Keratinocyte (primary cell): ENCODE data around the gene ARID5B. TPM values are rescaled to one million over a fixed set of nuclear protein-coding genes. Genes with fewer than 3 reads are reported as not detected.

Source experiments
- DNase-seq: peaks from one replicate; pipeline ENCODE4 v3.0.0-alpha.2; 2011; ENCODE audit warnings: low read depth, missing footprints, low spot score
- FAIRE-seq: peaks from 2 replicates; lab custom pipeline; 2011; peaks lifted over from hg19 to GRCh38; lab: Jason Lieb, UNC
- H2AFZ ChIP-seq: 2 replicates; pipeline ENCODE4 v1.6.0; 2012; ENCODE audit warnings: low read length, control low read depth, inconsistent platforms; ENCODE audit not compliant: control insufficient read depth
- H3K27ac ChIP-seq: 2 replicates; pipeline ENCODE4 v1.5.1; 2011; ENCODE audit warnings: low read length; ENCODE audit not compliant: control insufficient read depth, insufficient read depth
- H3K27me3 ChIP-seq: 3 replicates; pipeline ENCODE4 v1.6.0; 2011; ENCODE audit warnings: low read length; ENCODE audit not compliant: control insufficient read depth, insufficient read depth; ENCODE audit errors: extremely low read depth
- H3K36me3 ChIP-seq, 2 experiments: 2 replicates in 1 of 2; 3 replicates in 1 of 2; pipeline ENCODE4 v1.5.1; 2011; ENCODE audit warnings: low read length in 2 of 2, mild to moderate bottlenecking in 1 of 2; ENCODE audit not compliant: control insufficient read depth in 2 of 2, insufficient read depth in 2 of 2; ENCODE audit errors: extremely low read depth in 1 of 2
- H3K4me1 ChIP-seq: 3 replicates; pipeline ENCODE4 v1.5.1; 2011; ENCODE audit warnings: low read length; ENCODE audit not compliant: control insufficient read depth, insufficient read depth; ENCODE audit errors: extremely low read depth
- H3K4me2 ChIP-seq: 3 replicates; pipeline ENCODE4 v1.6.0; 2011; ENCODE audit warnings: low read depth, low read length; ENCODE audit not compliant: control insufficient read depth, insufficient read depth; ENCODE audit errors: extremely low read depth
- H3K4me3 ChIP-seq, 3 experiments: fragments of 200-600 bp in 1 of 3; sonication (generic) in 1 of 3; 2 replicates in 2 of 3; 3 replicates in 1 of 3; pipeline ENCODE4 v1.5.1; 2011 to 2016; ENCODE audit warnings: low read length in 3 of 3, mild to moderate bottlenecking in 3 of 3, control low read depth in 2 of 3, inconsistent platforms in 1 of 3, low read depth in 1 of 3, mixed read lengths in 1 of 3, mixed run types in 1 of 3, moderate library complexity in 1 of 3; ENCODE audit not compliant: control insufficient read depth in 2 of 3, insufficient read depth in 2 of 3; ENCODE audit errors: extremely low read depth in 1 of 3
- H3K79me2 ChIP-seq: 2 replicates; pipeline ENCODE4 v1.6.0; 2012; ENCODE audit warnings: low read length; ENCODE audit not compliant: control insufficient read depth, insufficient read depth
- H3K9ac ChIP-seq: 3 replicates; pipeline ENCODE4 v1.6.0; 2011; ENCODE audit warnings: low read length; ENCODE audit not compliant: control insufficient read depth, insufficient read depth; ENCODE audit errors: extremely low read depth
- H3K9me1 ChIP-seq: 3 replicates; pipeline ENCODE4 v1.6.0; 2011; ENCODE audit warnings: low read length; ENCODE audit not compliant: control insufficient read depth, insufficient read depth; ENCODE audit errors: extremely low read depth
- H3K9me3 ChIP-seq: 2 replicates; pipeline ENCODE4 v1.5.1; 2012; ENCODE audit warnings: low read depth, low read length; ENCODE audit not compliant: control insufficient read depth
- H4K20me1 ChIP-seq: 3 replicates; pipeline ENCODE4 v1.6.0; 2011; ENCODE audit warnings: low read length; ENCODE audit not compliant: control insufficient read depth, insufficient read depth; ENCODE audit errors: extremely low read depth
- CTCF ChIP-seq, 3 experiments: IDR thresholded peaks in 1 of 3; conservative IDR thresholded peaks in 1 of 3; optimal IDR thresholded peaks in 1 of 3; 2 replicates in 2 of 3; 3 replicates in 1 of 3; pipeline versions ENCODE3 to v1.5.1; 2011; ENCODE audit warnings: low read length in 3 of 3, mild to moderate bottlenecking in 3 of 3, moderate library complexity in 2 of 3, control low read depth in 1 of 3, inconsistent platforms in 1 of 3; ENCODE audit not compliant: insufficient read depth in 2 of 3; ENCODE audit errors: extremely low read depth in 1 of 3
- EZH2 ChIP-seq: IDR thresholded peaks from one replicate; pipeline ENCODE4 v1.6.1; 2012; ENCODE audit warnings: inconsistent platforms, mild to moderate bottlenecking, low read length, moderate library complexity
- dilution Hi-C: fragments of 300-500 bp; cut with MboI; formaldehyde crosslinking; loops from one replicate; pipeline ENCODE4 v1.7.0; 2020; ENCODE audit warnings: low sequenced_read_pairs; ENCODE audit not compliant: extremely low pct_ligation_motif_present
- polyA plus RNA-seq, 5 experiments: library from polyadenylated mRNA; depleted of rRNA in 3 of 5; stranded (reverse) in 3 of 5; stranded (forward) in 1 of 5; unstranded in 1 of 5; fragments of >200 nt; gene quantifications; 1 replicate in 1 of 5; 2 replicates in 3 of 5; 3 replicates in 1 of 5; pipeline versions ENCODE4 v1.2.1 to v1.2.3, GENCODE V29; 2011 to 2012; ENCODE audit warnings: missing spikeins in 2 of 5, low read depth in 1 of 5, low replicate concordance in 1 of 5

Gene ARID5B
- polyA plus RNA-seq, 1 donor (not counting 4 experiments of a cell fraction or from before 2014, with no cell fraction given), result 7.0 TPM

- no peak for TF ChIP-seq CTCF (optimal IDR thresholded peaks at IDR 0.05 in 1 of 3, IDR thresholded peaks at IDR 0.05 in 1 of 3, conservative IDR thresholded peaks at IDR 0.05 in 1 of 3; ENCODE audit: extremely low read depth in 1 of 3, insufficient read depth in 2 of 3, low read length in 3 of 3)
- TF ChIP-seq EZH2, result no peak
- no peak overlapping the region for H3K27ac ChIP-seq
- no peak overlapping the region for H3K9ac ChIP-seq
- H3K36me3 ChIP-seq, result no peaks in the 10 kb centered on the region
- H3K4me2 ChIP-seq, result no peak overlapping the region
- peak; percentile 29 for FAIRE-seq
- H3K4me3 ChIP-seq, result no peak overlapping the region
- no peaks in the 10 kb centered on the region for H3K9me3 ChIP-seq
- no peaks in the 10 kb centered on the region for H4K20me1 ChIP-seq
- DNase-seq, result no peak
- dilution Hi-C loops, result no loop called here
- peaks cover 29% of the 10 kb centered on the region for H3K4me1 ChIP-seq
- H3K79me2 ChIP-seq, result peaks cover 17% of the 10 kb centered on the region
- H3K9me1 ChIP-seq, result no peaks in the 10 kb centered on the region
- no peaks in the 10 kb centered on the region for H3K27me3 ChIP-seq
- no peak overlapping the region for H2AFZ ChIP-seq
Observed at GRCh38 chr10:62015994-62016393, 114.5 kb downstream of the ARID5B start.

GRCh38 chr10:62016623-62017490 is 115.4 kb downstream of the ARID5B start:
- TF ChIP-seq EZH2 (no peak), CTCF (optimal IDR thresholded peaks at IDR 0.05 in 1 of 3, IDR thresholded peaks at IDR 0.05 in 1 of 3, conservative IDR thresholded peaks at IDR 0.05 in 1 of 3; ENCODE audit: extremely low read depth in 1 of 3, insufficient read depth in 2 of 3, low read length in 3 of 3) (no peak)
- FAIRE-seq, result no peak
- H3K79me2 ChIP-seq, result peaks cover 18% of the 10 kb centered on the region

More at GRCh38 chr10:62016623-62017490, 115.4 kb downstream of the ARID5B start:
- no peak for DNase-seq
- Histone ChIP-seq H3K27me3 (no peaks in the 10 kb centered on the region), H3K4me2 (no peak overlapping the region), H3K36me3 (no peaks in the 10 kb centered on the region), H3K9me1 (no peaks in the 10 kb centered on the region), H3K27ac (no peak overlapping the region), H2AFZ (no peak overlapping the region), H4K20me1 (no peaks in the 10 kb centered on the region), H3K4me3 (no peak overlapping the region), H3K9ac (no peak overlapping the region), H3K9me3 (no peaks in the 10 kb centered on the region), H3K4me1 (peaks cover 31% of the 10 kb centered on the region)
- dilution Hi-C loops, result no loop called here
